Rectal smooth muscle tissue (tissue), 1 donor: ENCODE results near the gene LBH.

Source experiments
- H3K27ac ChIP-seq: one replicate; pipeline ENCODE4 v1.7.0; 2013; ENCODE audit warnings: low read depth, low read length, inconsistent platforms
- H3K27me3 ChIP-seq: one replicate; pipeline ENCODE4 v1.7.0; 2013; ENCODE audit warnings: low read length; ENCODE audit not compliant: control insufficient read depth, insufficient read depth
- H3K36me3 ChIP-seq: one replicate; pipeline ENCODE4 v1.7.0; 2013; ENCODE audit warnings: low read length; ENCODE audit not compliant: control insufficient read depth, insufficient read depth
- H3K4me1 ChIP-seq: one replicate; pipeline ENCODE4 v1.7.0; 2013; ENCODE audit warnings: low read length; ENCODE audit not compliant: control insufficient read depth, insufficient read depth
- H3K4me3 ChIP-seq: one replicate; pipeline ENCODE4 v1.7.0; 2013; ENCODE audit warnings: low read length
- H3K9ac ChIP-seq: one replicate; pipeline ENCODE4 v1.7.0; 2013; ENCODE audit warnings: low read length

The LBH gene

GRCh38 chr2:30278419-30278818 is 47.1 kb downstream of the LBH start:
- H3K4me1 ChIP-seq = no peaks in the 10 kb centered on the region

GRCh38 chr2:30280596-30281434 is 49.5 kb downstream of the LBH start:
- Histone ChIP-seq H3K9ac (no peak overlapping the region), H3K36me3 (no peaks in the 10 kb centered on the region), H3K4me3 (no peak overlapping the region), H3K27me3 (no peaks in the 10 kb centered on the region), H3K27ac (no peak overlapping the region), H3K4me1 (no peaks in the 10 kb centered on the region)

More at GRCh38 chr2:30278419-30278818, 47.1 kb downstream of the LBH start:
- Histone ChIP-seq H3K36me3 (no peaks in the 10 kb centered on the region), H3K27ac (no peak overlapping the region), H3K9ac (no peak overlapping the region), H3K27me3 (no peaks in the 10 kb centered on the region), H3K4me3 (no peak overlapping the region)

GRCh38 chr2:30282081-30282480 is 50.7 kb downstream of the LBH start:
- no peaks in the 10 kb centered on the region for H3K4me1 ChIP-seq
- H3K4me3 ChIP-seq = no peak overlapping the region
- H3K27ac ChIP-seq = no peak overlapping the region
- no peaks in the 10 kb centered on the region for H3K27me3 ChIP-seq
- H3K9ac ChIP-seq = no peak overlapping the region
- H3K36me3 ChIP-seq = no peaks in the 10 kb centered on the region

GRCh38 chr2:30282721-30283120 is 51.4 kb downstream of the LBH start:
- H3K36me3 ChIP-seq = no peaks in the 10 kb centered on the region
- H3K27me3 ChIP-seq = no peaks in the 10 kb centered on the region
- H3K9ac ChIP-seq = no peak overlapping the region
- H3K4me3 ChIP-seq = no peak overlapping the region
- no peaks in the 10 kb centered on the region for H3K4me1 ChIP-seq
- H3K27ac ChIP-seq = no peak overlapping the region

- Histone ChIP-seq H3K36me3 (no peaks in the 10 kb centered on the region), H3K4me1 (peaks cover 3% of the 10 kb centered on the region), H3K27me3 (no peaks in the 10 kb centered on the region), H3K9ac (no peak overlapping the region), H3K4me3 (no peak overlapping the region), H3K27ac (no peak overlapping the region)
Measured at GRCh38 chr2:30283931-30284565, 52.7 kb downstream of the LBH start.

GRCh38 chr2:30285758-30286157 is 54.4 kb downstream of the LBH start:
- H3K27ac ChIP-seq = no peak overlapping the region
- H3K36me3 ChIP-seq = no peaks in the 10 kb centered on the region
- H3K27me3 ChIP-seq = no peaks in the 10 kb centered on the region
- no peak overlapping the region for H3K9ac ChIP-seq
- H3K4me3 ChIP-seq = no peak overlapping the region
- H3K4me1 ChIP-seq = peaks cover 3% of the 10 kb centered on the region

- H3K4me3 ChIP-seq = no peak overlapping the region
- no peak overlapping the region for H3K9ac ChIP-seq
- H3K27ac ChIP-seq = no peak overlapping the region
- peaks cover 3% of the 10 kb centered on the region for H3K4me1 ChIP-seq
- no peaks in the 10 kb centered on the region for H3K36me3 ChIP-seq
- no peaks in the 10 kb centered on the region for H3K27me3 ChIP-seq
Measured at GRCh38 chr2:30287190-30287840, 56.0 kb downstream of the LBH start.

- Histone ChIP-seq H3K27me3 (no peaks in the 10 kb centered on the region), H3K9ac (no peak overlapping the region), H3K4me3 (no peak overlapping the region), H3K27ac (no peak overlapping the region), H3K4me1 (peaks cover 3% of the 10 kb centered on the region), H3K36me3 (no peaks in the 10 kb centered on the region)
Measured at GRCh38 chr2:30287857-30288513, 56.7 kb downstream of the LBH start.

GRCh38 chr2:30288561-30288960 is 57.2 kb downstream of the LBH start:
- H3K9ac ChIP-seq = no peak overlapping the region
- H3K4me3 ChIP-seq = no peak overlapping the region
- H3K36me3 ChIP-seq = no peaks in the 10 kb centered on the region
- no peak overlapping the region for H3K27ac ChIP-seq
- H3K27me3 ChIP-seq = no peaks in the 10 kb centered on the region
- peaks cover 3% of the 10 kb centered on the region for H3K4me1 ChIP-seq

GRCh38 chr2:30293303-30293921 is 62.1 kb downstream of the LBH start:
- no peaks in the 10 kb centered on the region for H3K4me1 ChIP-seq
- H3K4me3 ChIP-seq = no peak overlapping the region
- H3K9ac ChIP-seq = no peak overlapping the region
- H3K27me3 ChIP-seq = no peaks in the 10 kb centered on the region
- H3K27ac ChIP-seq = no peak overlapping the region
- no peaks in the 10 kb centered on the region for H3K36me3 ChIP-seq

- H3K27me3 ChIP-seq = no peaks in the 10 kb centered on the region
- H3K27ac ChIP-seq = no peak overlapping the region
- no peaks in the 10 kb centered on the region for H3K4me1 ChIP-seq
- H3K36me3 ChIP-seq = no peaks in the 10 kb centered on the region
- H3K4me3 ChIP-seq = no peak overlapping the region
- H3K9ac ChIP-seq = no peak overlapping the region
Measured at GRCh38 chr2:30294133-30294532, 62.8 kb downstream of the LBH start.

GRCh38 chr2:30296496-30296895 is 65.2 kb downstream of the LBH start:
- Histone ChIP-seq H3K4me3 (no peak overlapping the region), H3K36me3 (no peaks in the 10 kb centered on the region), H3K9ac (no peak overlapping the region), H3K4me1 (peaks cover 14% of the 10 kb centered on the region), H3K27me3 (no peaks in the 10 kb centered on the region), H3K27ac (no peak overlapping the region)
